Hair follicular keratinocyte (primary cell): ENCODE measurements around the gene STX1A. TPM values are rescaled to one million over a fixed set of nuclear protein-coding genes. Genes with fewer than 3 reads are reported as not detected.

Experiments
- total RNA-seq: library from RNA; depleted of rRNA; stranded (reverse); fragments of >200 nt; gene quantifications from 2 replicates; pipeline ENCODE4 v1.2.3, GENCODE V29; 2015

STX1A gene
- 10.0 and 19.6 TPM in 2 replicates for total RNA-seq

GRCh38 chr7:73718905-73719805 is at the start of gene STX1A:
STX1A (minus strand) TSS chr7:73719669; CDS start chr7:73719631, 38 bp downstream.

GRCh38 chr7:73738612-73739386 is 19.3 kb upstream of the STX1A start, which contains the start of gene ABHD11:
ABHD11 (minus strand) TSS chr7:73738802; CDS start chr7:73738770, 32 bp downstream.

GRCh38 chr7:73683056-73683787 is 36.2 kb downstream of the STX1A start, which contains the start of the genes BUD23 and DNAJC30:
BUD23 (plus strand) TSS chr7:73683597; CDS start chr7:73683626, 29 bp downstream.
DNAJC30 (minus strand) TSS chr7:73683453; CDS start chr7:73683423, 30 bp downstream.

GRCh38 chr7:73667344-73668102 is 51.9 kb downstream of the STX1A start, which contains the start of gene VPS37D:
VPS37D (plus strand) TSS chr7:73667831; CDS start chr7:73667959, 128 bp downstream.

Other genes starting within 250 kb of the STX1A start
- 28.0 and 28.2 TPM in 2 replicates for gene BAZ1B, start 197.4 kb downstream of the STX1A start, total RNA-seq
- 41.5 and 52.1 TPM in 2 replicates for gene BCL7B, start 162.0 kb downstream of the STX1A start, total RNA-seq
- gene TBL2, start 141.1 kb downstream of the STX1A start, total RNA-seq, result 46.5 and 50.5 TPM in 2 replicates
- 0.04 TPM in 1 of 2 replicates, not detected in the other for gene MLXIPL, start 95.1 kb downstream of the STX1A start, total RNA-seq
- gene VPS37D, start 51.8 kb downstream of the STX1A start, total RNA-seq, result 2.3 and 2.9 TPM in 2 replicates
- gene DNAJC30, start 36.2 kb downstream of the STX1A start, total RNA-seq, result 2.6 and 3.9 TPM in 2 replicates
- 75.0 and 85.3 TPM in 2 replicates for gene BUD23, start 36.1 kb downstream of the STX1A start, total RNA-seq
- gene ABHD11, start 19.1 kb upstream of the STX1A start, total RNA-seq, result 17.0 and 29.6 TPM in 2 replicates
- gene CLDN3, start 50.6 kb upstream of the STX1A start, total RNA-seq, result not detected in 2 replicates
- 0.53 and 1.5 TPM in 2 replicates for gene CLDN4, start 111.3 kb upstream of the STX1A start, total RNA-seq
- gene METTL27, start 122.8 kb upstream of the STX1A start, total RNA-seq, result 1.1 and 3.2 TPM in 2 replicates
- gene TMEM270, start 141.5 kb upstream of the STX1A start, total RNA-seq, result not detected in 2 replicates